ENCODE results near the gene CHCHD3. TPM values are rescaled to one million over a fixed set of nuclear protein-coding genes. Genes with fewer than 3 reads are reported as not detected.

Gene CHCHD3
- total and polyA plus RNA-seq, 9 of the 15 experiments (the other 6 are each of a cell fraction or from before 2014, with no cell fraction given), result 66.2 to 279 (median 204) TPM

- in situ Hi-C loops (cut with MboI), result no loop called here
- no peaks in the 10 kb centered on the region for H3K9me3 ChIP-seq (replicated peaks; ENCODE audit: control insufficient read depth, insufficient read depth, low read depth, low read length)
- ATAC-seq, result peak; percentile 36; the same call in 1 of the 3 replicates
Measured at GRCh38 chr7:132907380-132907940, 174.4 kb downstream of the CHCHD3 start.

More at GRCh38 chr7:132907380-132907940, 174.4 kb downstream of the CHCHD3 start:
- intact Hi-C loops (cut with micrococcal nuclease), result no loop called here
- Histone ChIP-seq H3K9ac (ENCODE audit: insufficient read depth in 1 of 2, low read depth in 2 of 2, low read length in 2 of 2) (no peak overlapping the region), H3K27me3 (ENCODE audit: control insufficient read depth in 2 of 2, insufficient read depth in 2 of 2, low read length in 2 of 2) (no peaks in the 10 kb centered on the region), H3K27ac (ENCODE audit: extremely low read depth, low read depth, low read length) (no peak overlapping the region), H3K4me3 (no peak overlapping the region), H4K20me1 (replicated peaks; ENCODE audit: control insufficient read depth, insufficient read depth, low read length) (no peaks in the 10 kb centered on the region), H3K4me1 (replicated peaks in 1 of 2; ENCODE audit: control insufficient read depth in 2 of 2, insufficient read depth in 2 of 2, low read length in 2 of 2) (no peaks in the 10 kb centered on the region), H3K36me3 (ENCODE audit: control insufficient read depth, insufficient read depth, low read length) (peaks cover 10% of the 10 kb centered on the region; the same call in 1 of the 3 replicates), H3K9me1 (ENCODE audit: control insufficient read depth, insufficient read depth, low read length) (no peaks in the 10 kb centered on the region), H2AFZ (ENCODE audit: low read depth, low read length) (no peak overlapping the region), H3K4me2 (ENCODE audit: insufficient read depth, low read length) (no peak overlapping the region), H3K79me2 (ENCODE audit: control insufficient read depth, insufficient read depth, low read length) (0 out of 3 replicates have a peak, but pooled peaks cover 1% of the 10 kb centered on the region)
- FAIRE-seq (no peak), DNase-seq (ENCODE audit: extremely low read depth in 1 of 4, low spot score in 3 of 4) (no peak)
- BruUV-seq (replicated peaks), result no TSS peak
- TF ChIP-seq STAT5B (CRISPR knock-in tag; IDR thresholded peaks at IDR 0.05) (no peak), ERF (CRISPR knock-in tag; IDR thresholded peaks at IDR 0.05) (no peak), MIER1 (IDR thresholded peaks at IDR 0.05; ENCODE audit: low read depth) (no peak), ZBTB17 (CRISPR knock-in tag; IDR thresholded peaks at IDR 0.05) (no peak), NFE2L1 (tag; IDR thresholded peaks at IDR 0.05; ENCODE audit: borderline replicate concordance, low read depth) (no peak), BMI1 (IDR thresholded peaks at IDR 0.05; ENCODE audit: low read length) (no peak), HNRNPUL1 (IDR thresholded peaks at IDR 0.05; ENCODE audit: low read length) (no peak), GTF3C2 (IDR thresholded peaks at IDR 0.05; ENCODE audit: borderline replicate concordance, extremely low read depth, insufficient read length) (no peak), UBTF (IDR thresholded peaks at IDR 0.05; ENCODE audit: borderline replicate concordance in 1 of 2, low read depth in 2 of 2, low read length in 2 of 2) (no peak), NFE2 (IDR thresholded peaks at IDR 0.05; ENCODE audit: low read depth) (no peak), CBFA2T3 (IDR thresholded peaks at IDR 0.05) (no peak)
- TF ChIP-seq, protein P1, sequence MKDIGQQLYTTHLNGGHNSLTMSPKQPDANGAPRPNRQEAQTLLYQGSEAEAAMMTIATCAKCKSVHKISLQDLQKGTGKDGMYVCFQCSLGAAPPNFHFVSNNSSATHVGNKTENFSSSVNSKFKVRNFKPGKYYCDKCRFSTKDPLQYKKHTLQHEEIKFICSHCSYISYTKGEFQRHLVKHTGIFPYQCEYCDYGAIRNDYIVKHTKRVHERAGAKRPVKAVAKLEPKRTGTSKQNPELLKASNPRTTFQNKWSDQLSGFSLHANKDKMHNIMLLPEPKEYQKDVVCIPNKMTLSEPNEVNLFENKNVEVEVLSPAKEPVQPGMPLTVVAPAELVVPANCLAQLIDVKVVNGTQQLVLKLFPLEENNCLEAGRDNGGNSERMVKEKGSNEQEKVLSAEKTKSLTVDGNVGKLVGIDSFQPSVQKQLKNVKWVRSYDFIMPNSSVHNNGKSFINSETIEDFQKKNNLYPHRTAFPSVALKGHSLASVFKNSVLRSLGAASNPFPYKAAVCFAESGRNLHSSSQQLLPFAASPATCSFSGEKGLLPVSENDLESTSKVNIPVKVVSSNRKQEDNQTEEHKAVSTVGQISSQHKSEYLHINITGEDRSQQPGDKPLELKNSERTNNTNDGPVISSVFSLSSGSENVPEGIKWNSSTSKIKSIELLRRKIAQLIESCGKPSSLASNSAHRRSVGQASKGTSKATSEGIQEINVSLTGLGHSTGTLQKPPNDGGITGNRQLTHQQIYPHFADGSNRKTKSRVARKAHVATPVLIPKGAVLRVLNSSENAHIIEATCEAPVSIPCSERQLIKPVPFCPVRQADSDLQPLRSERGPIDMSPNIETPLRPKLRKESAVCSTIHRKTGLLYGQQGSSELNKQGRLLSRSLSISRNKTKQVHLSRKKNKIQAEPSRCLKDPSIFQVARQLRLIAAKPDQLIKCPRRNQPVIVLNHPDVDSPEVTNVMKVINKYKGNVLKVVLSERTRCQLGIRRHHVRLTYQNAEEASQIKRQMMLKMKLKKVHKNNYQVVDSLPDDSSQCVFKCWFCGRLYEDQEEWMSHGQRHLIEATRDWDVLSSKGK (CRISPR knock-in tag; IDR thresholded peaks at IDR 0.05), result no peak
- TF ChIP-seq, protein P2, sequence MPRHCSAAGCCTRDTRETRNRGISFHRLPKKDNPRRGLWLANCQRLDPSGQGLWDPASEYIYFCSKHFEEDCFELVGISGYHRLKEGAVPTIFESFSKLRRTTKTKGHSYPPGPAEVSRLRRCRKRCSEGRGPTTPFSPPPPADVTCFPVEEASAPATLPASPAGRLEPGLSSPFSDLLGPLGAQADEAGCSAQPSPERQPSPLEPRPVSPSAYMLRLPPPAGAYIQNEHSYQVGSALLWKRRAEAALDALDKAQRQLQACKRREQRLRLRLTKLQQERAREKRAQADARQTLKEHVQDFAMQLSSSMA (CRISPR knock-in tag; IDR thresholded peaks at IDR 0.05), result no peak
- POLR2A ChIA-PET, result interaction anchor here (0.6 kb wide), 1 partner anchor 13 kb away, joined by 3 read pairs; no protein-coding TSS in a partner anchor
- CTCF ChIA-PET (ENCODE audit: low intra/inter-chr PET ratio), result no interaction called here
- 89% methylated on average over 3 of the region's 3 CpGs for WGBS (ENCODE audit: insufficient coverage, low coverage, missing lambda C conversion rate)

All from K562 (cell line).